WERI-Rb-1 (cell line): ENCODE results near the gene FBXO31.
"Not testable (repeated sequence)": the region's sequence is repeated elsewhere in the genome, so short reads cannot be mapped to it uniquely, and the experiment has no call there.

Source experiments
- DNase-seq: peaks from one replicate; pipeline ENCODE4 v3.0.0-alpha.2; 2020
- H3K27ac ChIP-seq: fragments of 250-450 bp; sonication (Bioruptor Pico); 2 replicates; pipeline ENCODE4 v1.5.1; 2020; ENCODE audit warnings: mild to moderate bottlenecking, moderate library complexity
- H3K27me3 ChIP-seq: fragments of 250-450 bp; sonication (Bioruptor Pico); 2 replicates; pipeline ENCODE4 v1.5.1; 2021; ENCODE audit warnings: mild to moderate bottlenecking, low read depth, moderate library complexity; ENCODE audit not compliant: insufficient read depth, severe bottlenecking
- H3K36me3 ChIP-seq: fragments of 250-450 bp; sonication (Bioruptor Pico); 2 replicates; pipeline ENCODE4 v1.5.1; 2020; ENCODE audit warnings: mild to moderate bottlenecking, moderate library complexity
- H3K4me3 ChIP-seq: 2 replicates; pipeline ENCODE4 v1.5.1; 2011; ENCODE audit warnings: low read depth, mild to moderate bottlenecking, control low read depth, low read length
- H3K9me3 ChIP-seq: fragments of 250-450 bp; sonication (Bioruptor Pico); 2 replicates; pipeline ENCODE4 v1.5.1; 2021; ENCODE audit warnings: mild to moderate bottlenecking, moderate library complexity; ENCODE audit not compliant: severe bottlenecking
- CTCF ChIP-seq: IDR thresholded peaks from 2 replicates; pipeline ENCODE4 v1.5.1; 2011; ENCODE audit warnings: low read depth, mild to moderate bottlenecking, control low read depth, inconsistent platforms, low read length

Gene FBXO31

GRCh38 chr16:87342978-87343752 lies 40.4 kb downstream of the FBXO31 start:
- Histone ChIP-seq H3K27me3 (no peaks in the 10 kb centered on the region), H3K27ac (no peak overlapping the region), H3K36me3 (peaks cover 16% of the 10 kb centered on the region), H3K9me3 (no peaks in the 10 kb centered on the region), H3K4me3 (no peak overlapping the region)
- no peak for TF ChIP-seq CTCF
- DNase-seq = no peak

GRCh38 chr16:87342504-87342903 lies 41.1 kb downstream of the FBXO31 start:
- no peak for DNase-seq
- no peak overlapping the region for H3K27ac ChIP-seq
- no peak for TF ChIP-seq CTCF
- H3K36me3 ChIP-seq = peaks cover 16% of the 10 kb centered on the region
- H3K9me3 ChIP-seq = no peaks in the 10 kb centered on the region
- H3K4me3 ChIP-seq = no peak overlapping the region
- H3K27me3 ChIP-seq = no peaks in the 10 kb centered on the region

GRCh38 chr16:87340198-87340597 lies 43.4 kb downstream of the FBXO31 start:
- TF ChIP-seq CTCF = no peak

GRCh38 chr16:87339724-87340105 lies 43.9 kb downstream of the FBXO31 start:
- DNase-seq, H3K27ac ChIP-seq, H3K27me3 ChIP-seq, H3K9me3 ChIP-seq, H3K4me3 ChIP-seq: not testable (repeated sequence)
- H3K36me3 ChIP-seq = peaks cover 15% of the 10 kb centered on the region

More at GRCh38 chr16:87340198-87340597, 43.4 kb downstream of the FBXO31 start:
- Histone ChIP-seq H3K27me3 (no peaks in the 10 kb centered on the region), H3K36me3 (peaks cover 13% of the 10 kb centered on the region), H3K9me3 (no peaks in the 10 kb centered on the region), H3K4me3 (no peak overlapping the region), H3K27ac (no peak overlapping the region)
- no peak for DNase-seq

GRCh38 chr16:87339086-87339723 lies 44.4 kb downstream of the FBXO31 start:
- no peaks in the 10 kb centered on the region for H3K27me3 ChIP-seq
- no peaks in the 10 kb centered on the region for H3K9me3 ChIP-seq
- no peak for DNase-seq
- H3K27ac ChIP-seq = no peak overlapping the region
- H3K36me3 ChIP-seq = peaks cover 18% of the 10 kb centered on the region
- no peak for TF ChIP-seq CTCF
- no peak overlapping the region for H3K4me3 ChIP-seq

- DNase-seq = no peak
- no peak for TF ChIP-seq CTCF
- Histone ChIP-seq H3K27me3 (no peaks in the 10 kb centered on the region), H3K27ac (no peak overlapping the region), H3K36me3 (peaks cover 17% of the 10 kb centered on the region), H3K9me3 (no peaks in the 10 kb centered on the region), H3K4me3 (no peak overlapping the region)
Measured at GRCh38 chr16:87338155-87338765, 45.3 kb downstream of the FBXO31 start.
